Measurements from ENCODE around the gene SOX5.

DNA sequence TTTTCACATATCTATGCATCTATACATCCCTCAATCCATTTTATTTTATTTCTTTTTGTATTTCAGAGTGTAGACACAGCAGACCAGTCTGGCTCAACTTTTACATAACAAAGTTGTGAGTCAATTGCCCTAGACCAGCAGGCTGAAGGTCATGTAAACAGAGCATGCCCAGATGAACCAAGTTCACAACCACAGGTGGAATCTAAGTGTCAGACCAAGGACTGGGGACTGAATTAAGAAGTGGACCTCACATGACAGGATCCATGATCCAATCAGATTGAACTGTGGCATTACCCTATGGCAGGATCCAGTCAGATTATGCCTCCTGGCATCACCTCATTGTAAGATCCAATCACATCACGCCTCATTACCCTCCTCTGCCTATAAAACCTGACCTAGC is 455.8 kb downstream of the SOX5 start:
- TF ChIP-seq, protein P1, sequence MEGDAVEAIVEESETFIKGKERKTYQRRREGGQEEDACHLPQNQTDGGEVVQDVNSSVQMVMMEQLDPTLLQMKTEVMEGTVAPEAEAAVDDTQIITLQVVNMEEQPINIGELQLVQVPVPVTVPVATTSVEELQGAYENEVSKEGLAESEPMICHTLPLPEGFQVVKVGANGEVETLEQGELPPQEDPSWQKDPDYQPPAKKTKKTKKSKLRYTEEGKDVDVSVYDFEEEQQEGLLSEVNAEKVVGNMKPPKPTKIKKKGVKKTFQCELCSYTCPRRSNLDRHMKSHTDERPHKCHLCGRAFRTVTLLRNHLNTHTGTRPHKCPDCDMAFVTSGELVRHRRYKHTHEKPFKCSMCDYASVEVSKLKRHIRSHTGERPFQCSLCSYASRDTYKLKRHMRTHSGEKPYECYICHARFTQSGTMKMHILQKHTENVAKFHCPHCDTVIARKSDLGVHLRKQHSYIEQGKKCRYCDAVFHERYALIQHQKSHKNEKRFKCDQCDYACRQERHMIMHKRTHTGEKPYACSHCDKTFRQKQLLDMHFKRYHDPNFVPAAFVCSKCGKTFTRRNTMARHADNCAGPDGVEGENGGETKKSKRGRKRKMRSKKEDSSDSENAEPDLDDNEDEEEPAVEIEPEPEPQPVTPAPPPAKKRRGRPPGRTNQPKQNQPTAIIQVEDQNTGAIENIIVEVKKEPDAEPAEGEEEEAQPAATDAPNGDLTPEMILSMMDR (IDR thresholded peaks at IDR 0.05) = no peak
- TF ChIP-seq POLR2A (IDR thresholded peaks at IDR 0.05) = no peak

All from esophagus squamous epithelium (tissue), 4 donors.